K562 (cell line): ENCODE results near the gene KDM4C. TPM values are rescaled to one million over a fixed set of nuclear protein-coding genes. Genes with fewer than 3 reads are reported as not detected.

Experiments used
- ATAC-seq: fragments of 200-7000 bp; cut with Tn5 transposase; 3 replicates; pipeline ENCODE4 v1.9.1; 2020; ENCODE audit warnings: moderate library complexity
- BruUV-seq: library from RNA; stranded (reverse); fragments of 400-500 nt; replicated peaks from 2 replicates; lab custom pipeline; 2021; lab: Mats Ljungman, UMichigan
- CTCF ChIA-PET: fragments of 300-600 bp; formaldehyde crosslinking; extraction: SDS; loops from one replicate; lab custom pipeline; 2021; ENCODE audit warnings: low intra/inter-chr PET ratio; lab: Yijun Ruan, JAX
- POLR2A ChIA-PET: fragments of 300-600, 350-650 bp; sonication (Branson Sonifier 250); formaldehyde crosslinking; extraction: SDS; loops from one replicate; lab custom pipeline; 2021; ENCODE audit warnings: antibody characterized with exemption, inconsistent platforms; lab: Yijun Ruan, JAX
- DNase-seq, 4 experiments: peaks; one replicate each; pipeline versions ENCODE4 v3.0.0 to v3.0.0-alpha.2; 2011 to 2018; ENCODE audit warnings: low spot score in 3 of 4, mixed read lengths in 3 of 4; ENCODE audit errors: extremely low read depth in 1 of 4
- FAIRE-seq: peaks from 2 replicates; lab custom pipeline; 2011; peaks lifted over from hg19 to GRCh38; lab: Jason Lieb, UNC
- H2AFZ ChIP-seq: 2 replicates; pipeline ENCODE4 v1.6.0; 2011; ENCODE audit warnings: low read depth, low read length, control low read depth, inconsistent platforms
- H3K27ac ChIP-seq: fragments of 200-600 bp; 3 replicates; pipeline ENCODE4 v1.8.0; 2011; ENCODE audit warnings: low read depth, mild to moderate bottlenecking, control low read depth, inconsistent platforms, low read length, moderate library complexity, mixed read lengths; ENCODE audit errors: extremely low read depth
- H3K27me3 ChIP-seq, 2 experiments: fragments of 300-600 bp in 1 of 2; 2 replicates in 1 of 2; 3 replicates in 1 of 2; pipeline versions ENCODE4 v1.6.0 to v1.8.0; 2011; ENCODE audit warnings: inconsistent platforms in 2 of 2, low read length in 2 of 2, mild to moderate bottlenecking in 1 of 2, mixed read lengths in 1 of 2, moderate library complexity in 1 of 2; ENCODE audit not compliant: control insufficient read depth in 2 of 2, insufficient read depth in 2 of 2
- H3K36me3 ChIP-seq: fragments of 300-600 bp; 3 replicates; pipeline ENCODE4 v1.8.0; 2011; ENCODE audit warnings: mild to moderate bottlenecking, low read length, inconsistent platforms; ENCODE audit not compliant: control insufficient read depth, insufficient read depth
- H3K4me1 ChIP-seq, 2 experiments: fragments of 200-600 bp in 1 of 2; replicated peaks in 1 of 2; 2 replicates in 1 of 2; 3 replicates in 1 of 2; pipeline versions ENCODE4 v1.5.1 to v1.8.0; 2011; ENCODE audit warnings: inconsistent platforms in 2 of 2, low read length in 2 of 2, mild to moderate bottlenecking in 1 of 2, mixed read lengths in 1 of 2, moderate library complexity in 1 of 2; ENCODE audit not compliant: control insufficient read depth in 2 of 2, insufficient read depth in 2 of 2
- H3K4me2 ChIP-seq: 2 replicates; pipeline ENCODE4 v1.6.1; 2011; ENCODE audit warnings: low read length, control low read depth, inconsistent platforms, mixed read lengths; ENCODE audit not compliant: insufficient read depth
- H3K4me3 ChIP-seq: fragments of 200-600 bp; sonication (generic), shearing (Covaris generic); 2 replicates; pipeline ENCODE4 v1.5.1; 2016; ENCODE audit warnings: control low read depth, inconsistent platforms
- H3K79me2 ChIP-seq: fragments of 200-600 bp; 3 replicates; pipeline ENCODE4 v1.8.0; 2011; ENCODE audit warnings: low read length, inconsistent platforms; ENCODE audit not compliant: control insufficient read depth, insufficient read depth
- H3K9ac ChIP-seq, 2 experiments: 2 replicates each; pipeline versions ENCODE4 v1.6.0 to v1.6.1; 2011; ENCODE audit warnings: low read depth in 2 of 2, low read length in 2 of 2, control low read depth in 1 of 2, inconsistent platforms in 1 of 2, mild to moderate bottlenecking in 1 of 2, mixed read lengths in 1 of 2; ENCODE audit not compliant: insufficient read depth in 1 of 2
- H3K9me1 ChIP-seq: one replicate; pipeline ENCODE4 v1.6.0; 2011; ENCODE audit warnings: inconsistent platforms, mild to moderate bottlenecking, low read length, moderate library complexity; ENCODE audit not compliant: control insufficient read depth, insufficient read depth
- H3K9me3 ChIP-seq: replicated peaks from 2 replicates; pipeline ENCODE4 v1.5.1; 2011; ENCODE audit warnings: low read depth, low read length, inconsistent platforms; ENCODE audit not compliant: control insufficient read depth, insufficient read depth
- H4K20me1 ChIP-seq: replicated peaks from 2 replicates; pipeline ENCODE4 v1.6.1; 2011; ENCODE audit warnings: low read length, inconsistent platforms, mixed read lengths; ENCODE audit not compliant: control insufficient read depth, insufficient read depth
- ATF7 ChIP-seq: fragments of 450-650 bp; IDR thresholded peaks from 2 replicates; pipeline ENCODE4 v1.7.1; 2014; ENCODE audit warnings: mild to moderate bottlenecking, moderate library complexity
- KAT7 ChIP-seq: sonication (generic); formaldehyde crosslinking; IDR thresholded peaks from 2 replicates; pipeline ENCODE4 v1.8.0; 2022; ENCODE audit warnings: missing genetic modification reagents, mild to moderate bottlenecking, borderline replicate concordance
- NONO ChIP-seq, 2 experiments: fragments of 200-400 bp in 1 of 2; fragments of 450-650 bp in 1 of 2; formaldehyde crosslinking in 1 of 2; IDR thresholded peaks; 2 replicates each; pipeline ENCODE4 v1.6.1; 2017; ENCODE audit warnings: low read depth in 2 of 2, mild to moderate bottlenecking in 2 of 2, moderate library complexity in 2 of 2, low read length in 1 of 2
- POU5F1 ChIP-seq: fragments of 150-350 bp; IDR thresholded peaks from 2 replicates; pipeline ENCODE4 v1.6.1; 2014; ENCODE audit warnings: borderline replicate concordance, low read length, low read depth, mild to moderate bottlenecking; ENCODE audit not compliant: partially characterized antibody
- SMARCE1 ChIP-seq: fragments of 450-650 bp; IDR thresholded peaks from 2 replicates; pipeline ENCODE4 v1.7.1; 2016; ENCODE audit warnings: mild to moderate bottlenecking
- ZKSCAN8 ChIP-seq: fragments of 200-800 bp; sonication (Bioruptor generic); IDR thresholded peaks from 2 replicates; pipeline ENCODE4 v1.6.1; 2016; ENCODE audit warnings: missing genetic modification characterization, missing compliant biosample characterization
- ZMIZ1 ChIP-seq, 2 experiments: fragments of 150-350 bp in 1 of 2; IDR thresholded peaks; 2 replicates each; pipeline ENCODE4 v1.6.1; 2012 to 2016; ENCODE audit warnings: low read depth in 2 of 2, low read length in 2 of 2, mild to moderate bottlenecking in 1 of 2, moderate library complexity in 1 of 2
- WGBS: fragments of 100-300 bp; shearing (Covaris generic); methylation state at CpG from one replicate; pipeline ENCODE4 v1.1.6; 2016; ENCODE audit warnings: low coverage, mixed read lengths; ENCODE audit not compliant: insufficient coverage; ENCODE audit errors: missing lambda C conversion rate; 5-methylcytosine and 5-hydroxymethylcytosine counted together
- in situ Hi-C: fragments of 300-500 bp; cut with MboI; formaldehyde crosslinking; loops from 4 replicates; pipeline ENCODE4 v1.15.0; 2018; ENCODE audit warnings: inconsistent platforms, mixed read lengths
- intact Hi-C: fragments of 100-400 bp; cut with micrococcal nuclease; formaldehyde crosslinking; loops from 2 replicates; pipeline ENCODE4 v1.14.2; 2022
- polyA plus RNA-seq, 8 experiments: library from polyadenylated mRNA; depleted of rRNA in 4 of 8; stranded (reverse) in 5 of 8; unstranded in 3 of 8; fragments of >200 nt; fragmentation: Nextera tagmentation in 2 of 8; fragmentation: Illumina TruSeq in 1 of 8; extraction: Ambion mirVana in 2 of 8; extraction: Trizol in 1 of 8; gene quantifications; 2 replicates each; pipeline versions ENCODE4 v1.2.1 to v1.2.3, GENCODE V29; 2011 to 2014; ENCODE audit warnings: inconsistent platforms in 1 of 8, missing spikeins in 1 of 8
- total RNA-seq, 7 experiments: library from RNA; depleted of rRNA in 6 of 7; stranded (reverse); fragments of >200 nt in 6 of 7; fragmentation: Illumina TruSeq in 2 of 7; extraction: Trizol in 2 of 7; gene quantifications; 2 replicates each; pipeline versions ENCODE4 v1.2.1 to v1.2.3, GENCODE V29; 2011 to 2021; ENCODE audit warnings: low replicate concordance in 1 of 7
- TF ChIP-seq, protein P1 (sequence below): fragments of 250-450 bp; sonication (Bioruptor Pico); IDR thresholded peaks from 2 replicates; pipeline ENCODE4 v1.5.0; 2020; ENCODE audit warnings: mild to moderate bottlenecking

KDM4C gene
- total and polyA plus RNA-seq, 9 of the 15 experiments (the other 6 are each of a cell fraction or from before 2014, with no cell fraction given) = 5.4 to 17.0 (median 12.6) TPM

GRCh38 chr9:7051711-7052110 lies 293.9 kb downstream of the KDM4C start (continued):
- TF ChIP-seq ZMIZ1 (IDR thresholded peaks at IDR 0.05; ENCODE audit: low read depth in 2 of 2, low read length in 2 of 2) = no peak
- TF ChIP-seq NONO (IDR thresholded peaks at IDR 0.05; ENCODE audit: low read depth in 2 of 2, low read length in 1 of 2) = no peak
- TF ChIP-seq, protein P1, sequence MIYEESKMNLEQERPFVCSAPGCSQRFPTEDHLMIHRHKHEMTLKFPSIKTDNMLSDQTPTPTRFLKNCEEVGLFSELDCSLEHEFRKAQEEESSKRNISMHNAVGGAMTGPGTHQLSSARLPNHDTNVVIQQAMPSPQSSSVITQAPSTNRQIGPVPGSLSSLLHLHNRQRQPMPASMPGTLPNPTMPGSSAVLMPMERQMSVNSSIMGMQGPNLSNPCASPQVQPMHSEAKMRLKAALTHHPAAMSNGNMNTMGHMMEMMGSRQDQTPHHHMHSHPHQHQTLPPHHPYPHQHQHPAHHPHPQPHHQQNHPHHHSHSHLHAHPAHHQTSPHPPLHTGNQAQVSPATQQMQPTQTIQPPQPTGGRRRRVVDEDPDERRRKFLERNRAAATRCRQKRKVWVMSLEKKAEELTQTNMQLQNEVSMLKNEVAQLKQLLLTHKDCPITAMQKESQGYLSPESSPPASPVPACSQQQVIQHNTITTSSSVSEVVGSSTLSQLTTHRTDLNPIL (CRISPR knock-in tag) = no peak
- no peak for TF ChIP-seq ATF7
- TF ChIP-seq ZKSCAN8 = no peak

DNA sequence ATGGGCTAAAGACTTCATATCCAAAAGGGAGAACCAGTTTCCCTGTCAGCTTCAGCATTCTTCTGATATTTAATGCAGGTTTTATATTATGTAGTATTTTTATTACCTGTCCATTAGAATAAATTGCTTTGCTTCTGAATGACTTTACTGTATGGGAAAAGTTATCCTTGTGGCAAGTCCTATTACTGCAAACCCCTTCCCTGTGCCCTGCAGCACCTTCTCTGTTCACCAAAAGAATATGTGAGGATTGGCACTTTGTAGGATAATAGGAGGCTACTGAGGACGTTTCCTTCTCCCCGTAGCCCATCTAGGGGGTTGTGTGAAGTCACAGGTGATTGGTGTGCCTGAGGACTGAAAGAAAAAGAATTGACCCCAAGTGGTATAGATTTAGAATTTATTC lies 296.1 kb downstream of the KDM4C start:
- no peaks in the 10 kb centered on the region for H3K9me3 ChIP-seq
- H3K27me3 ChIP-seq = no peaks in the 10 kb centered on the region
- TF ChIP-seq KAT7 (no peak), POU5F1 (no peak), SMARCE1 (no peak)
- H3K27ac ChIP-seq = no peak overlapping the region
- H3K9me1 ChIP-seq = no peaks in the 10 kb centered on the region
- H3K36me3 ChIP-seq = peaks cover under 1% of the 10 kb centered on the region; the same call in 2 of the 3 replicates
- H3K4me1 ChIP-seq = peaks cover 0 to 8% of the 10 kb centered on the region in 2 experiments; a peak in 3 of 5 replicates
- FAIRE-seq (no peak), ATAC-seq (no peak), DNase-seq (no peak)
- in situ Hi-C loops = no loop called here
- no peaks in the 10 kb centered on the region for H3K79me2 ChIP-seq
- ChIA-PET POLR2A (no interaction called here), CTCF (no interaction called here)
- no peak overlapping the region for H3K4me3 ChIP-seq
- WGBS = 50% methylated on average over 2 of the region's 2 CpGs
- intact Hi-C loops = loop anchor here (2.0 to 10.0 kb wide), 4 partner anchors 118 to 483 kb away; no protein-coding TSS in a partner anchor
- H3K4me2 ChIP-seq = no peak overlapping the region
- BruUV-seq = no TSS peak
- no peaks in the 10 kb centered on the region for H4K20me1 ChIP-seq
- no peak overlapping the region for H2AFZ ChIP-seq
- H3K9ac ChIP-seq = no peak overlapping the region
